ENCODE measurements around the gene D2HGDH. TPM values are rescaled to one million over a fixed set of nuclear protein-coding genes. Genes with fewer than 3 reads are reported as not detected.

D2HGDH gene
- total and polyA plus RNA-seq, 2 of the 13 experiments (the other 11 are each of a cell fraction or from before 2014, with no cell fraction given), result 19.2 to 20.3 TPM

DNA sequence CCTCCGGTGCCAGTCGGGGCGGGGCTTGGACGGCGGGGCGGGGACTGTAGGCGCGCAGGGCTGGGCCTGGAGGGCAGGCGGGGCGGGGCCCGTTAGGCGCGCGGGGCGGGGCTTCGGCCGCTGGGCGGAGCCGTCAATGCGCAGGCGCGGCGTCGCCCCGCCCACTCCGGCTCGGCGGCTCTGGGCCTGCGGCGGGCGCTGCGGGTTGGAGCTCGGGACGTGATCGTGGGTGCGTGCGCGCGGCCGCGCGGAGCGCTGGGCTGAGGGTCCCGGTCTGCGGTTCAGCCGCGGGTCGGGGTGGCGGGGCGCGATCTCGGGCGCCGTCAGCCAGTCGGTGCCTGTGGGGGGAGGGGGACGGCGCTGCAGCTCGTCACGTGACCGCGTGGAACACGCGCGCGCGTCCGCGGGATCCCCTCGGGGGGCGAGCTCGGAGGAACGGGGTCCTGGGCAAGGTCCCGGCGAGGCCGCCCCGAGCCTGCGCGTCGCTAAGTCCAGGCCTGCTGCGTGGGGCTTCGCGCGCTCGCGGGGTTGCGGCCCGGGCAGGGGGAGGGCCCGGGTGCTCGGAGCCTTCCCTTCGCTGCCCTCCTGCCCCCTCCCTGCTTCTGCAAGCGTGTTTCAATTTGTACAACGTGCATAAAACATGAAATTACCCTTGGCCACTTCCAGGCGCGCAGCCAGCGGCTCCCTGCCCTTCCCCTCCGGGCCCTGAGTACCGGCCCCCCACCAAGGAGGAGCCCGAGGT, at the start of gene D2HGDH (continued):
- TF ChIP-seq, protein P1, sequence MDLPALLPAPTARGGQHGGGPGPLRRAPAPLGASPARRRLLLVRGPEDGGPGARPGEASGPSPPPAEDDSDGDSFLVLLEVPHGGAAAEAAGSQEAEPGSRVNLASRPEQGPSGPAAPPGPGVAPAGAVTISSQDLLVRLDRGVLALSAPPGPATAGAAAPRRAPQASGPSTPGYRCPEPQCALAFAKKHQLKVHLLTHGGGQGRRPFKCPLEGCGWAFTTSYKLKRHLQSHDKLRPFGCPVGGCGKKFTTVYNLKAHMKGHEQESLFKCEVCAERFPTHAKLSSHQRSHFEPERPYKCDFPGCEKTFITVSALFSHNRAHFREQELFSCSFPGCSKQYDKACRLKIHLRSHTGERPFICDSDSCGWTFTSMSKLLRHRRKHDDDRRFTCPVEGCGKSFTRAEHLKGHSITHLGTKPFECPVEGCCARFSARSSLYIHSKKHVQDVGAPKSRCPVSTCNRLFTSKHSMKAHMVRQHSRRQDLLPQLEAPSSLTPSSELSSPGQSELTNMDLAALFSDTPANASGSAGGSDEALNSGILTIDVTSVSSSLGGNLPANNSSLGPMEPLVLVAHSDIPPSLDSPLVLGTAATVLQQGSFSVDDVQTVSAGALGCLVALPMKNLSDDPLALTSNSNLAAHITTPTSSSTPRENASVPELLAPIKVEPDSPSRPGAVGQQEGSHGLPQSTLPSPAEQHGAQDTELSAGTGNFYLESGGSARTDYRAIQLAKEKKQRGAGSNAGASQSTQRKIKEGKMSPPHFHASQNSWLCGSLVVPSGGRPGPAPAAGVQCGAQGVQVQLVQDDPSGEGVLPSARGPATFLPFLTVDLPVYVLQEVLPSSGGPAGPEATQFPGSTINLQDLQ (CRISPR knock-in tag; IDR thresholded peaks at IDR 0.05), result peak; percentile 91
- TF ChIP-seq ZNF629 (CRISPR knock-in tag; conservative IDR thresholded peaks at IDR 0.05) (0 out of 2 replicates have a peak, but pooled peaks have one; percentile 13), FOXM1 (CRISPR knock-in tag; IDR thresholded peaks at IDR 0.05) (peak; percentile 56; the same call in 1 of the 2 replicates), POLR2AphosphoS5 (IDR thresholded peaks at IDR 0.05; ENCODE audit: low read depth, low read length) (peak; percentile 86), ZSCAN22 (CRISPR knock-in tag; IDR thresholded peaks at IDR 0.05) (0 out of 2 replicates have a peak, but pooled peaks have one; percentile 21), ZFX (CRISPR knock-in tag; IDR thresholded peaks at IDR 0.05; ENCODE audit: low read depth) (peak; percentile 87), REL (CRISPR knock-in tag; conservative IDR thresholded peaks at IDR 0.05) (peak; percentile 60; the same call in 1 of the 2 replicates), ZNF709 (CRISPR knock-in tag; IDR thresholded peaks at IDR 0.05) (peak; percentile 70; the same call in 1 of the 2 replicates), PHF5A (CRISPR knock-in tag; IDR thresholded peaks at IDR 0.05; ENCODE audit: low read depth, unreplicated experiment) (no peak), ZNF383 (CRISPR knock-in tag; IDR thresholded peaks at IDR 0.05; ENCODE audit: borderline replicate concordance) (0 out of 2 replicates have a peak, but pooled peaks have one; percentile 16), ARNTL (CRISPR knock-in tag; IDR thresholded peaks at IDR 0.05) (peak; percentile 28; the same call in 1 of the 2 replicates), SATB2 (CRISPR knock-in tag; IDR thresholded peaks at IDR 0.05) (no peak), ZNF343 (CRISPR knock-in tag; IDR thresholded peaks at IDR 0.05) (no peak), ASH2L (IDR thresholded peaks at IDR 0.05; ENCODE audit: insufficient read length, low read depth, low read length) (peak; percentile 82), ZNF10 (CRISPR knock-in tag; IDR thresholded peaks at IDR 0.05; ENCODE audit: borderline replicate concordance, low read depth) (no peak), KLF12 (CRISPR knock-in tag; IDR thresholded peaks at IDR 0.05; ENCODE audit: borderline replicate concordance) (0 out of 2 replicates have a peak, but pooled peaks have one; percentile 49), RFXAP (CRISPR knock-in tag; IDR thresholded peaks at IDR 0.05; ENCODE audit: borderline replicate concordance) (peak; percentile 59; the same call in 1 of the 2 replicates), MED1 (CRISPR knock-in tag; IDR thresholded peaks at IDR 0.05) (peak; percentile 14; the same call in 1 of the 2 replicates), ZSCAN21 (CRISPR knock-in tag; IDR thresholded peaks at IDR 0.05; ENCODE audit: borderline replicate concordance) (peak; percentile 93), ZNF879 (CRISPR knock-in tag; IDR thresholded peaks at IDR 0.05) (0 out of 2 replicates have a peak, but pooled peaks have one; percentile 83), MBD4 (IDR thresholded peaks at IDR 0.05; ENCODE audit: borderline replicate concordance, low read length) (no peak), CENPT (CRISPR knock-in tag; IDR thresholded peaks at IDR 0.05; ENCODE audit: low read depth) (peak; percentile 97), MEIS2 (CRISPR knock-in tag; IDR thresholded peaks at IDR 0.05) (peak; percentile 60; the same call in 1 of the 2 replicates), ZNF563 (CRISPR knock-in tag; IDR thresholded peaks at IDR 0.05) (peak; percentile 78)
- TF ChIP-seq, protein P2, sequence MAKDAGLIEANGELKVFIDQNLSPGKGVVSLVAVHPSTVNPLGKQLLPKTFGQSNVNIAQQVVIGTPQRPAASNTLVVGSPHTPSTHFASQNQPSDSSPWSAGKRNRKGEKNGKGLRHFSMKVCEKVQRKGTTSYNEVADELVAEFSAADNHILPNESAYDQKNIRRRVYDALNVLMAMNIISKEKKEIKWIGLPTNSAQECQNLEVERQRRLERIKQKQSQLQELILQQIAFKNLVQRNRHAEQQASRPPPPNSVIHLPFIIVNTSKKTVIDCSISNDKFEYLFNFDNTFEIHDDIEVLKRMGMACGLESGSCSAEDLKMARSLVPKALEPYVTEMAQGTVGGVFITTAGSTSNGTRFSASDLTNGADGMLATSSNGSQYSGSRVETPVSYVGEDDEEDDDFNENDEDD (CRISPR knock-in tag; IDR thresholded peaks at IDR 0.05; ENCODE audit: borderline replicate concordance), result no peak; the same call in 1 of the 2 replicates
- TF ChIP-seq, protein P3, sequence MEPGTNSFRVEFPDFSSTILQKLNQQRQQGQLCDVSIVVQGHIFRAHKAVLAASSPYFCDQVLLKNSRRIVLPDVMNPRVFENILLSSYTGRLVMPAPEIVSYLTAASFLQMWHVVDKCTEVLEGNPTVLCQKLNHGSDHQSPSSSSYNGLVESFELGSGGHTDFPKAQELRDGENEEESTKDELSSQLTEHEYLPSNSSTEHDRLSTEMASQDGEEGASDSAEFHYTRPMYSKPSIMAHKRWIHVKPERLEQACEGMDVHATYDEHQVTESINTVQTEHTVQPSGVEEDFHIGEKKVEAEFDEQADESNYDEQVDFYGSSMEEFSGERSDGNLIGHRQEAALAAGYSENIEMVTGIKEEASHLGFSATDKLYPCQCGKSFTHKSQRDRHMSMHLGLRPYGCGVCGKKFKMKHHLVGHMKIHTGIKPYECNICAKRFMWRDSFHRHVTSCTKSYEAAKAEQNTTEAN (CRISPR knock-in tag; conservative IDR thresholded peaks at IDR 0.05), result peak; percentile 67

Measured in HepG2 (cell line).